Ovary (tissue), 9 donors: Measurements from ENCODE around the gene STK32A. TPM values are rescaled to one million over a fixed set of nuclear protein-coding genes. Genes with fewer than 3 reads are reported as not detected.

Experiments
- DNase-seq, 5 donors: peaks; one replicate each; pipeline ENCODE4 v3.0.0-alpha.2; 2019 to 2020
- H3K27ac ChIP-seq, 2 donors: fragments of 200-600 bp; one replicate each; pipeline versions ENCODE4 v1.5.1 to v1.8.0; 2019 to 2022
- H3K27me3 ChIP-seq: fragments of 200-600 bp; one replicate; pipeline ENCODE4 v1.8.0; 2022
- H3K36me3 ChIP-seq: fragments of 200-600 bp; sonication (generic); one replicate; pipeline ENCODE4 v1.5.1; 2019
- H3K4me1 ChIP-seq: one replicate; pipeline ENCODE4 v1.8.1; 2013; ENCODE audit warnings: mild to moderate bottlenecking, moderate library complexity; ENCODE audit not compliant: insufficient read depth
- H3K4me3 ChIP-seq: fragments of 200-600 bp; sonication (generic); one replicate; pipeline ENCODE4 v1.5.1; 2017
- H3K9me3 ChIP-seq, 2 donors: fragments of 200-600 bp in 1 of 2; sonication (generic) in 1 of 2; one replicate each; pipeline versions ENCODE4 v1.5.1 to v1.8.1; 2013 to 2019; ENCODE audit warnings: mild to moderate bottlenecking in 1 of 2, moderate library complexity in 1 of 2
- CTCF ChIP-seq, 3 donors: fragments of 450-650 bp in 2 of 3; fragments of 200-600 bp in 1 of 3; IDR thresholded peaks; one replicate each; pipeline versions ENCODE4 v1.5.1 to v1.8.0; 2016 to 2022; ENCODE audit warnings: antibody characterized with exemption in 3 of 3, mild to moderate bottlenecking in 1 of 3
- EP300 ChIP-seq: sonication (generic); formaldehyde crosslinking; IDR thresholded peaks from one replicate; pipeline ENCODE4 v1.6.1; 2017; ENCODE audit warnings: antibody characterized with exemption
- POLR2A ChIP-seq: fragments of 450-650 bp; IDR thresholded peaks from one replicate; pipeline ENCODE4 v1.6.1; 2017; ENCODE audit warnings: antibody characterized with exemption, mild to moderate bottlenecking, moderate library complexity
- WGBS, 3 donors: extraction: QIAGEN DNeasy Blood & Tissue Kit in 1 of 3; methylation state at CpG; one replicate each; pipeline versions ENCODE4 v1.1.5 to v1.1.7; 2013 to 2017; 5-methylcytosine and 5-hydroxymethylcytosine counted together
- intact Hi-C, 4 donors: fragments of 100-400 bp; cut with DNase I; formaldehyde crosslinking; loops; one replicate each; pipeline versions ENCODE4 v1.11.0 to v1.15.1; 2022 to 2023
- polyA plus RNA-seq, 2 donors: library from polyadenylated mRNA; stranded (reverse); fragments of 200-250 nt in 1 of 2; fragments of 350-450 nt in 1 of 2; fragmentation: Illumina TruSeq in 1 of 2; extraction: RNeasy Lipid Tissue Mini Kit (QIAGEN cat#74804) in 1 of 2; gene quantifications; one replicate each; pipeline ENCODE4 v1.2.3, GENCODE V29; 2013 to 2014
- total RNA-seq, 7 donors: library from RNA; depleted of rRNA in 2 of 7; stranded (reverse); fragments of >200 nt in 2 of 7; fragmentation: NEBNext Ultra II Directional in 3 of 7; extraction: Animal tissue kit (Norgen Biotek cat#: 25700) in 3 of 7; gene quantifications; one replicate each; pipeline versions ENCODE4 v1.1.0 to v1.2.4, GENCODE V29; 2016 to 2023
- donor health status: DM: no; HTN: no; CAD: no; lungs with moderate emphysema.
- donor health status: DM: no; HTN: no; CAD: no.
- donor health status: Bipolar disorder and iron deficiency.
- donor health status: DM: yes; HTN: yes; CAD: no.
- donor health status: DM: no; HTN: no; CAD: no.
- donor health status: DM: yes; HTN: yes; CAD: no.

Gene STK32A
- total and polyA plus RNA-seq, 9 donors, result 1.8 to 9.0 (median 6.4) TPM

GRCh38 chr5:147427521-147428401, 192.9 kb downstream of the STK32A start:
- Histone ChIP-seq H3K27me3 (no peaks in the 10 kb centered on the region), H3K4me1 (peaks cover 27% of the 10 kb centered on the region), H3K36me3 (no peaks in the 10 kb centered on the region), H3K4me3 (no peak overlapping the region), H3K9me3 (no peaks in the 10 kb centered on the region), H3K27ac (no peak overlapping the region)
- DNase-seq, result no peak
- 3 to 7% (median 7%) methylated on average over 1 of the region's 1 CpG for WGBS, 3 donors
- intact Hi-C loops, result no loop called here
- TF ChIP-seq EP300, result no peak
- TF ChIP-seq CTCF (IDR thresholded peaks at IDR 0.05), result no peak
- TF ChIP-seq POLR2A, result no peak

- intact Hi-C loops, result no loop called here
- Histone ChIP-seq H3K36me3 (no peaks in the 10 kb centered on the region), H3K27me3 (no peaks in the 10 kb centered on the region), H3K9me3 (no peaks in the 10 kb centered on the region), H3K27ac (no peak overlapping the region), H3K4me3 (no peak overlapping the region), H3K4me1 (peaks cover 35% of the 10 kb centered on the region)
- no peak for TF ChIP-seq POLR2A
- 56 to 81% (median 79%) methylated on average over 2 of the region's 2 CpGs for WGBS, 3 donors
- no peak for DNase-seq
Measured at GRCh38 chr5:147430628-147431027, 195.8 kb downstream of the STK32A start.

GRCh38 chr5:147431586-147431985, 196.8 kb downstream of the STK32A start:
- H3K27me3 ChIP-seq, result no peaks in the 10 kb centered on the region
- H3K27ac ChIP-seq, result no peak overlapping the region
- intact Hi-C loops, result no loop called here
- TF ChIP-seq POLR2A (no peak), CTCF (IDR thresholded peaks at IDR 0.05) (no peak), EP300 (no peak)
- H3K4me3 ChIP-seq, result no peak overlapping the region
- no peaks in the 10 kb centered on the region for H3K36me3 ChIP-seq
- WGBS, 3 donors, result 46 to 55% (median 50%) methylated on average over 3 of the region's 3 CpGs
- no peak for DNase-seq
- peaks cover 31% of the 10 kb centered on the region for H3K4me1 ChIP-seq
- no peaks in the 10 kb centered on the region for H3K9me3 ChIP-seq

GRCh38 chr5:147432323-147432722, 197.5 kb downstream of the STK32A start:
- Histone ChIP-seq H3K27ac (no peak overlapping the region), H3K4me1 (peaks cover 34% of the 10 kb centered on the region)

More at GRCh38 chr5:147432323-147432722, 197.5 kb downstream of the STK32A start:
- Histone ChIP-seq H3K4me3 (no peak overlapping the region), H3K9me3 (no peaks in the 10 kb centered on the region), H3K36me3 (no peaks in the 10 kb centered on the region), H3K27me3 (no peaks in the 10 kb centered on the region)
- WGBS, 3 donors, result 15 to 25% (median 21%) methylated on average over 4 of the region's 4 CpGs
- DNase-seq, result no peak
- TF ChIP-seq POLR2A (no peak), CTCF (IDR thresholded peaks at IDR 0.05) (no peak), EP300 (no peak)
- intact Hi-C loops, result no loop called here
